Activated naive CD4-positive, alpha-beta T cell treated with anti-CD3 and anti-CD28 coated beads, Interleukin-2, amount 50 U/mL, for 24 hours (primary cell): ENCODE results near the gene CACNA1B.
"Not testable (repeated sequence)": the region's sequence is repeated elsewhere in the genome, so short reads cannot be mapped to it uniquely, and the experiment has no call there.

Source experiments
- H3K27ac Mint-ChIP-seq: one replicate; pipeline ENCODE4 v1.8.0; 2021; ENCODE audit warnings: mild to moderate bottlenecking, mixed read lengths
- H3K27me3 Mint-ChIP-seq: one replicate; pipeline ENCODE4 v1.8.0; 2021; ENCODE audit warnings: mixed read lengths
- H3K36me3 Mint-ChIP-seq: one replicate; pipeline ENCODE4 v1.8.0; 2021; ENCODE audit warnings: mixed read lengths
- H3K4me1 Mint-ChIP-seq: one replicate; pipeline ENCODE4 v1.8.0; 2021; ENCODE audit warnings: mixed read lengths
- H3K4me3 Mint-ChIP-seq: one replicate; pipeline ENCODE4 v1.8.0; 2021; ENCODE audit warnings: mild to moderate bottlenecking, mixed read lengths
- H3K9me3 Mint-ChIP-seq: one replicate; pipeline ENCODE4 v1.8.0; 2021; ENCODE audit warnings: mixed read lengths

Gene CACNA1B

DNA sequence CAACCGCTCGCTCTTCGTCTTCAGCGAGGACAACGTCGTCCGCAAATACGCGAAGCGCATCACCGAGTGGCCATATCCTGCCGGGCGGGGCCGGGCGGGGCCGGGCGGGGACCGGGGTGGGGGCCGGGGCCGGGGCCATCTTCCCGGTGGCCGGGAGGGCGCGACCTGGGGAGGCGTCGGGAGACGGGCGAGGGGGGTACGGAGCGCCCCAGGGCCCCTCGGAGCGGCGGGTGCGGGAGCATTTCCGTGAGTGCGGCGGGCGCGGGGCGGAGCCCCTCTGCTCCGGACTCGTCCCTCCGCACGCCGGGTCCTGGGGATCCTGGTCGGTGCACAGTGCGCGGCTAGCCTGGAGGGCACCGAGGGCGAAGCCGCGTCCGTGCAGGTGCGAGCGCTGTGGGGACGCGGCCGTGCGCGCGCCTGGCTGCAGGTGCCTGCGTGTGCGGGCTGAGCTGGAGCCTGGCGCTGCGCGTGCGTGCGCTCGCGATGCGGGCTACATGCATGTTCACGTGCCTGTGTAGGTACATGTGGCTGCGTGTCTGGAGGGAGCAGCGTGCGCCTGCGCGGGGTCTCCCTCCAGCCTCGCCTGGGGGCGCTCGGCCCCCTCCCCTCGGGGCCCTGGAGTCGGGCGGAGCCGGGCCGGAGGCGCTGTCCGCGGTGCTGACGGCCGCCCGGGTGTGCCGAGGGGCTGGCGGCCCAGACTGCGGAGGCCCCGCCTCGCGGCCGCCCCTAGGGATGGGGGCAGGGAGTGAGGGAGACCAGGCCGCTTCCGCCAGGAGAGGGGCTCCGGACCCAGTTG lies 762 bp downstream of the CACNA1B start:
- Mint-ChIP-seq H3K27me3 (peaks cover 36% of the 10 kb centered on the region), H3K9me3 (no peaks in the 10 kb centered on the region), H3K36me3 (no peaks in the 10 kb centered on the region), H3K4me3 (no peak overlapping the region), H3K27ac (no peak overlapping the region), H3K4me1 (peaks cover 3% of the 10 kb centered on the region)

GRCh38 chr9:137879052-137879451 lies 1.5 kb downstream of the CACNA1B start:
- H3K27me3 Mint-ChIP-seq: peaks cover 33% of the 10 kb centered on the region
- H3K27ac Mint-ChIP-seq: no peak overlapping the region
- H3K4me1 Mint-ChIP-seq: peaks cover 3% of the 10 kb centered on the region
- H3K36me3 Mint-ChIP-seq: no peaks in the 10 kb centered on the region
- no peaks in the 10 kb centered on the region for H3K9me3 Mint-ChIP-seq
- no peak overlapping the region for H3K4me3 Mint-ChIP-seq

GRCh38 chr9:137879566-137880150 lies 2.1 kb downstream of the CACNA1B start:
- H3K36me3 Mint-ChIP-seq: no peaks in the 10 kb centered on the region
- H3K27me3 Mint-ChIP-seq: peaks cover 32% of the 10 kb centered on the region
- H3K27ac Mint-ChIP-seq: no peak overlapping the region
- H3K4me3 Mint-ChIP-seq: no peak overlapping the region
- H3K4me1 Mint-ChIP-seq: peaks cover 3% of the 10 kb centered on the region
- no peaks in the 10 kb centered on the region for H3K9me3 Mint-ChIP-seq

DNA sequence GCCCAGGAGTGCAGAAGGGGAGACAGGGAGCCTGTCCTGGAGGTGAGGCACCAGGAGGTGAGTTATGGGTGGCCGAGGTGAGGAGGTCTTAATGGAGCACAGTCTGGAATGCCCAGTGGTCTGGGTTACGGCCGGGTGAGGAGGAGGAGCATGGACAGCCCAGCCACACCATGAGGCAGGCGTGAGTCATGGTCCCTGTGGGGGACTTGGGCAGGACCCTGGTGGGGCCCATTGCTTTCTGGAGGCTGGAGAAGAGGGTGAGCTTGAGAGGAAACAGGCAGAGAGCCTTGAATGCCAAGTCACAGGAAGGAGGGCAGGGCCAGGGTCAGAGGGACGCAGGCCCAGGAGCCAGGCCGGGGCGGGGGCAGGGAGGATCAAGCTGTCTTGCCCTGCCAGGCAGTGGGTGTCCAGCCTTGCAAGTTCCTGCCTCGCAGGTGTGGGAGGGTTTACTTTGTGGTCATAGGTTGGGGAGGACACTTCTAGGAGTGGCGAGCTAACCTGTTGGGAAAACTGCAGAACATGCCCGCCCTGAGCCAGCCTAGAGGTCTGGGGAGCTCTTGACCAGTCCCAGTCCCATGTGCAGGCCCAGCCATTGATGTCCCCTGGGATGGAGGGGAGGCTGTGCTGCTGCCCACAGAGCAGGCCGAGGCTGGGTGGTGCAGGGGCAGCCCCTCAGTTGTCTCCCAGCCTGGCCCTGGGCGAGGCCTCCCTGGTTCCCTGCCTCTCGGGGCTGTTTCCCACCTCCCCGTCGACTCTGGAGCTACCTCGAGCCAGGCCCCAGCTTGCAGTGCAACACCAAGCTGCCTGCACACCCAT lies 2.8 kb downstream of the CACNA1B start:
- peaks cover 3% of the 10 kb centered on the region for H3K4me1 Mint-ChIP-seq
- no peak overlapping the region for H3K27ac Mint-ChIP-seq
- H3K9me3 Mint-ChIP-seq: no peaks in the 10 kb centered on the region
- peaks cover 28% of the 10 kb centered on the region for H3K27me3 Mint-ChIP-seq
- no peak overlapping the region for H3K4me3 Mint-ChIP-seq
- no peaks in the 10 kb centered on the region for H3K36me3 Mint-ChIP-seq

GRCh38 chr9:137880976-137881530 lies 3.5 kb downstream of the CACNA1B start:
- Mint-ChIP-seq H3K4me3 (no peak overlapping the region), H3K27ac (no peak overlapping the region), H3K9me3 (no peaks in the 10 kb centered on the region), H3K36me3 (no peaks in the 10 kb centered on the region), H3K4me1 (peaks cover 3% of the 10 kb centered on the region), H3K27me3 (peaks cover 24% of the 10 kb centered on the region)

GRCh38 chr9:137881591-137882505 lies 4.3 kb downstream of the CACNA1B start:
- H3K27ac Mint-ChIP-seq: no peak overlapping the region
- peaks cover 19% of the 10 kb centered on the region for H3K27me3 Mint-ChIP-seq
- H3K4me1 Mint-ChIP-seq: no peaks in the 10 kb centered on the region
- H3K4me3 Mint-ChIP-seq: no peak overlapping the region
- H3K36me3 Mint-ChIP-seq: no peaks in the 10 kb centered on the region
- H3K9me3 Mint-ChIP-seq: no peaks in the 10 kb centered on the region

- Mint-ChIP-seq H3K9me3 (no peaks in the 10 kb centered on the region), H3K4me1 (no peaks in the 10 kb centered on the region), H3K4me3 (no peak overlapping the region), H3K36me3 (no peaks in the 10 kb centered on the region), H3K27me3 (peaks cover 19% of the 10 kb centered on the region), H3K27ac (no peak overlapping the region)
These were observed 4.9 kb downstream of the CACNA1B start for GRCh38 chr9:137882506-137882821.

- H3K9me3 Mint-ChIP-seq, H3K4me1 Mint-ChIP-seq, H3K4me3 Mint-ChIP-seq, H3K36me3 Mint-ChIP-seq, H3K27ac Mint-ChIP-seq: not testable (repeated sequence)
- H3K27me3 Mint-ChIP-seq: peaks cover 19% of the 10 kb centered on the region
These were observed 6.4 kb downstream of the CACNA1B start for GRCh38 chr9:137883977-137884376.

GRCh38 chr9:137884547-137884946 lies 7.0 kb downstream of the CACNA1B start:
- H3K27ac Mint-ChIP-seq, H3K9me3 Mint-ChIP-seq, H3K4me1 Mint-ChIP-seq: not testable (repeated sequence)

GRCh38 chr9:137885121-137885520 lies 7.5 kb downstream of the CACNA1B start:
- not testable (repeated sequence) for H3K9me3 Mint-ChIP-seq, H3K27ac Mint-ChIP-seq, H3K36me3 Mint-ChIP-seq, H3K4me3 Mint-ChIP-seq, H3K4me1 Mint-ChIP-seq, H3K27me3 Mint-ChIP-seq

More at GRCh38 chr9:137884547-137884946, 7.0 kb downstream of the CACNA1B start:
- H3K27me3 Mint-ChIP-seq: peaks cover 16% of the 10 kb centered on the region
- H3K4me3 Mint-ChIP-seq, H3K36me3 Mint-ChIP-seq: not testable (repeated sequence)

- not testable (repeated sequence) for H3K4me3 Mint-ChIP-seq, H3K27me3 Mint-ChIP-seq, H3K27ac Mint-ChIP-seq, H3K4me1 Mint-ChIP-seq, H3K36me3 Mint-ChIP-seq, H3K9me3 Mint-ChIP-seq
These were observed 11.0 kb downstream of the CACNA1B start for GRCh38 chr9:137888621-137889020.

GRCh38 chr9:137889966-137890365 lies 12.4 kb downstream of the CACNA1B start:
- not testable (repeated sequence) for H3K27me3 Mint-ChIP-seq, H3K4me1 Mint-ChIP-seq, H3K4me3 Mint-ChIP-seq, H3K9me3 Mint-ChIP-seq, H3K36me3 Mint-ChIP-seq, H3K27ac Mint-ChIP-seq

DNA sequence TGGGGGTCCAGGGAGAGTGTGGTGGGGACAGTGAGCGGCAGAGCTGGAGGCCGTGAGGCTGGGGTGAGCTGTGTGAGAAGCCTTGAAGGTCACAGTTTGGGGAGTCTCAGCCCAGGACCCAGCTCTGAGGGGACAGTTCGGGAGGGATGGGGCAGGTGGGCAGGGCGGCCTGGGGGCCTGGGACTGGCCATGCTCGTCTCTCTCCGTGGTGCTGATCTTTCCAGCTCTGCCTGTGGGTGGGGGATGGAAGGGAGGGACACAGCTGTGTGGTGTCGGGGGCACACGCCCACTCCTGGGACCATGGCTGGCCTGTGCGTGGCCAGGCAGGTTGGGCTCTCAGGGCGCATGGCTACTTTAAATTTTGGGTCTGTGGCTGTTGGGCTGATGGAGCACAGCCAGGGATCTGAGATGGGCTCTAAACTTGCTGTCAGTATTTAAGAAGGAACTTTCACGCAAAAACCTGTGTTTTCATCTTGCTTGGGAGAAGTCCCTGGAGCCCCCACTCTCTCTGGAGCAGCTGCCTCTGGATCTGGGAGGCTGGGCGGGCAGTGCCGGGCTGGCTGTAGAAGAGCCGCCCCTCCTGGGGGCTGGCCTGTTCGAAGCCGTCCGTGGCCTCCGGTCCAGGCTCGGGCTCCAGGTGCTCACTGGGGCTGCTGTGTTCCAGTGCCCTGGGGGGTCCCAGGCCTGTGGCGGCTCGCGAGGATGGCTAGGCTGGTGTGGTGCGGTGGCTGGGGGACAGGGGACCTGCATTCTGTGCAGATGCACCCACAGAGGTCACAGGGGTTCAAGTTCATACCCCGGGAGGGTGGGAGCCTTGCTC lies 13.4 kb downstream of the CACNA1B start:
- H3K36me3 Mint-ChIP-seq, H3K27ac Mint-ChIP-seq, H3K4me3 Mint-ChIP-seq, H3K9me3 Mint-ChIP-seq, H3K4me1 Mint-ChIP-seq, H3K27me3 Mint-ChIP-seq: not testable (repeated sequence)

DNA sequence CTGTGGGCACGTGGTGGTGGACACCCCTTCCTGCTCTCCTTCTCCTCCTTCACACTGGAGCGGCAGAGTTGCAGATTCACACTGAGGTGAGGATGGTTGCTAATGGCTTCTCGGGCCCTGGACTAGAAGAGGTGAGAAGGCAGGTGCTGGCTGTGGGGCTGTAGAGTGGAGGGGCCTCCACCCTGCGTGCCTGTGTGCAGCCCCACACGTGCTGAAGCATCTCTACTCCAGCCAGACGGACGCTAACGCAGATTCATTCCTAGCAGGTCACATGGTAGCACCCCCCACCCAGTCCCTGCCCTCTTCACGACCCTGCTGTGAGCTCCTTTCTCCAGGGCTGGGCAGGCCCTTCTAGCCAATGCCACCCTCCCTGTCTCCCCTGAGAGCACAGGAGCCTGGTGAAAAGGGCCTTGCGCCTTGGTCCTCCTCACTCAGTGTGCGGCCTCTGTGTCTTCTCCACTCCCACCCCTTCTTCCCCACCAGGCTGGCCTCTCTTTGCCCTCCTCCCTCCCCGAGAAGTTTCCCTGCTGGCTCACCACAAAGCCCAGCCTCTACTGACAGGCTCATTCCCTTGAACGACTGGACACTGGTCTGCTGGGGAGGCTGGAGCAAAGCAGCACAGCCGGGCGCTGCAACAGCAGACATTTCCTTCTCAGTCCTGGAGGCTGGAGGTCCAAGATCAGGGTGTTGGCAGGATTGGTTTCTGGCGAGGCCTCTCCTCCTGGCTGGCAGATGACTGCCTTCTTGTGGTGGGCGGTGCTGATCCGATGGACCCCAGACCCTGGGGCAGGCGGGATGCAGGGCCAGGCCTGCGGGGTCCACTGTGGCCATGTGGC lies 14.2 kb downstream of the CACNA1B start:
- Mint-ChIP-seq H3K36me3 (no peaks in the 10 kb centered on the region), H3K9me3 (no peaks in the 10 kb centered on the region), H3K27me3 (no peaks in the 10 kb centered on the region), H3K27ac (no peak overlapping the region), H3K4me3 (no peak overlapping the region), H3K4me1 (no peaks in the 10 kb centered on the region)
